ENCODE data around the gene CEP170. TPM values are rescaled to one million over a fixed set of nuclear protein-coding genes. Genes with fewer than 3 reads are reported as not detected.

CEP170 gene
- total RNA-seq, 1 experiment from 2014 or later: 55.2 TPM

DNA sequence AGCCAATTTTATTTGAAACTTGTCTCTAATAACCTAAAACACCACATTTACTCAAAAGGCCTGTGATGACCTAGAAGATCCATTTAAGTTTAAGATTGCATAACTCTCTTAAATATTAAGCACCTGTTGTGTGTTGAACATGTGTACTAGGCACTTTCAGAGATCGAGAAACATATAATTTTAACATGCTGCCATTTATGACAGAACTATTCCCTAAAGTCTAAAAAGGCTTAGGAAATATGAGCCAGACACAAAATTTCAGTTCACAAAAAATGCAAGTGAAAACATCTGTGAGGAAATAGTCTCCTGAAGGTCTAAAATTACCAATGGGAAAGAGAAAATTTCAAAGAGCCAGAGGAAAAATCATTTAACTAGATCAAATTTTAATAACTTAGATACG lies 37.7 kb downstream of the CEP170 start:
- Histone ChIP-seq H3K79me2 (ENCODE audit: insufficient read depth, low read length) (peaks cover 19% of the 10 kb centered on the region; the same call in 1 of the 2 replicates), H3K4me3 (replicated peaks in 1 of 2; ENCODE audit: low read depth in 1 of 2, low read length in 2 of 2) (no peak overlapping the region), H4K20me1 (ENCODE audit: insufficient read depth) (no peaks in the 10 kb centered on the region), H3K27me3 (ENCODE audit: insufficient read depth, low read length) (no peaks in the 10 kb centered on the region), H3K36me3 (ENCODE audit: control insufficient read depth in 1 of 2, insufficient read depth in 2 of 2, low read length in 2 of 2) (peaks cover 4 to 5% of the 10 kb centered on the region in 2 experiments; a peak in 2 of 4 replicates), H3K9me3 (ENCODE audit: control insufficient read depth in 1 of 2, insufficient read depth in 1 of 2, low read depth in 1 of 2, low read length in 2 of 2) (no peaks in the 10 kb centered on the region), H3K9me2 (ENCODE audit: insufficient read depth) (no peaks in the 10 kb centered on the region), H2AFZ (ENCODE audit: low read depth, low read length, poor library complexity, severe bottlenecking) (no peak overlapping the region), H3K27ac (ENCODE audit: low read depth, low read length) (no peak overlapping the region), H3K9ac (ENCODE audit: low read length) (no peak overlapping the region), H3K4me1 (ENCODE audit: control insufficient read depth in 1 of 2, insufficient read depth in 2 of 2, low read length in 2 of 2) (no peaks in the 10 kb centered on the region), H3K4me2 (ENCODE audit: low read length) (no peak overlapping the region)
- ChIA-PET POLR2A (no interaction called here), CTCF (no interaction called here), RAD21 (ENCODE audit: low non-redundant PET in 1 of 2, low total read pairs in 2 of 2, uncharacterized antibody in 2 of 2, unreplicated experiment in 2 of 2) (no interaction called here)
- ATAC-seq (no peak), DNase-seq (ENCODE audit: low read depth, low spot score) (no peak)
- BruUV-seq (replicated peaks): no TSS peak
- no peak for TF ChIP-seq MAX (IDR thresholded peaks at IDR 0.05)
- TF ChIP-seq ELF1 (IDR thresholded peaks at IDR 0.05; ENCODE audit: borderline replicate concordance, low read depth): no peak
- TF ChIP-seq CEBPB (IDR thresholded peaks at IDR 0.05; ENCODE audit: low read depth): no peak
- no peak for TF ChIP-seq EZH2 (IDR thresholded peaks at IDR 0.05)
- no peak for TF ChIP-seq EZH2phosphoT487 (IDR thresholded peaks at IDR 0.05; ENCODE audit: borderline replicate concordance)
- TF ChIP-seq JUND (IDR thresholded peaks at IDR 0.05): no peak
- TF ChIP-seq YY1 (IDR thresholded peaks at IDR 0.05; ENCODE audit: extremely low read depth, insufficient replicate concordance, low read depth, low read length): no peak
- intact Hi-C loops (cut with micrococcal nuclease): no loop called here

- Histone ChIP-seq H3K36me3 (ENCODE audit: control insufficient read depth in 1 of 2, insufficient read depth in 2 of 2, low read length in 2 of 2) (peaks cover 4 to 5% of the 10 kb centered on the region in 2 experiments; a peak in 2 of 4 replicates), H4K20me1 (ENCODE audit: insufficient read depth) (no peaks in the 10 kb centered on the region), H3K27ac (ENCODE audit: low read depth, low read length) (no peak overlapping the region), H3K27me3 (ENCODE audit: insufficient read depth, low read length) (no peaks in the 10 kb centered on the region), H3K4me3 (replicated peaks in 1 of 2; ENCODE audit: low read depth in 1 of 2, low read length in 2 of 2) (no peak overlapping the region), H3K79me2 (ENCODE audit: insufficient read depth, low read length) (peaks cover 18% of the 10 kb centered on the region; the same call in 1 of the 2 replicates), H2AFZ (ENCODE audit: low read depth, low read length, poor library complexity, severe bottlenecking) (no peak overlapping the region), H3K9me2 (ENCODE audit: insufficient read depth) (no peaks in the 10 kb centered on the region), H3K4me1 (ENCODE audit: control insufficient read depth in 1 of 2, insufficient read depth in 2 of 2, low read length in 2 of 2) (no peaks in the 10 kb centered on the region), H3K9ac (ENCODE audit: low read length) (no peak overlapping the region), H3K4me2 (ENCODE audit: low read length) (no peak overlapping the region), H3K9me3 (ENCODE audit: control insufficient read depth in 1 of 2, insufficient read depth in 1 of 2, low read depth in 1 of 2, low read length in 2 of 2) (no peaks in the 10 kb centered on the region)
- DNase-seq (ENCODE audit: low read depth, low spot score) (no peak), ATAC-seq (no peak)
- CTCF ChIA-PET: no interaction called here
- intact Hi-C loops (cut with micrococcal nuclease): no loop called here
- RAD21 ChIA-PET (ENCODE audit: low non-redundant PET in 1 of 2, low total read pairs in 2 of 2, uncharacterized antibody in 2 of 2, unreplicated experiment in 2 of 2): no interaction called here
- POLR2A ChIA-PET: no interaction called here
- BruUV-seq (replicated peaks): no TSS peak
- no peak for TF ChIP-seq SIN3A (IDR thresholded peaks at IDR 0.05; ENCODE audit: low read depth)
- TF ChIP-seq SP1 (IDR thresholded peaks at IDR 0.05; ENCODE audit: low read depth): no peak
- TF ChIP-seq, protein P1, sequence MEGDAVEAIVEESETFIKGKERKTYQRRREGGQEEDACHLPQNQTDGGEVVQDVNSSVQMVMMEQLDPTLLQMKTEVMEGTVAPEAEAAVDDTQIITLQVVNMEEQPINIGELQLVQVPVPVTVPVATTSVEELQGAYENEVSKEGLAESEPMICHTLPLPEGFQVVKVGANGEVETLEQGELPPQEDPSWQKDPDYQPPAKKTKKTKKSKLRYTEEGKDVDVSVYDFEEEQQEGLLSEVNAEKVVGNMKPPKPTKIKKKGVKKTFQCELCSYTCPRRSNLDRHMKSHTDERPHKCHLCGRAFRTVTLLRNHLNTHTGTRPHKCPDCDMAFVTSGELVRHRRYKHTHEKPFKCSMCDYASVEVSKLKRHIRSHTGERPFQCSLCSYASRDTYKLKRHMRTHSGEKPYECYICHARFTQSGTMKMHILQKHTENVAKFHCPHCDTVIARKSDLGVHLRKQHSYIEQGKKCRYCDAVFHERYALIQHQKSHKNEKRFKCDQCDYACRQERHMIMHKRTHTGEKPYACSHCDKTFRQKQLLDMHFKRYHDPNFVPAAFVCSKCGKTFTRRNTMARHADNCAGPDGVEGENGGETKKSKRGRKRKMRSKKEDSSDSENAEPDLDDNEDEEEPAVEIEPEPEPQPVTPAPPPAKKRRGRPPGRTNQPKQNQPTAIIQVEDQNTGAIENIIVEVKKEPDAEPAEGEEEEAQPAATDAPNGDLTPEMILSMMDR (IDR thresholded peaks at IDR 0.05 in 2 of 3, conservative IDR thresholded peaks at IDR 0.05 in 1 of 3; ENCODE audit: borderline replicate concordance in 1 of 3, insufficient read depth in 1 of 3, low read depth in 2 of 3, low read length in 2 of 3): no peak
- TF ChIP-seq POLR2AphosphoS5 (IDR thresholded peaks at IDR 0.05; ENCODE audit: low read depth, low read length): no peak
- no peak for TF ChIP-seq SRF (IDR thresholded peaks at IDR 0.05; ENCODE audit: low read depth)
- no peak for TF ChIP-seq EZH2 (IDR thresholded peaks at IDR 0.05)
- TF ChIP-seq, protein P2, sequence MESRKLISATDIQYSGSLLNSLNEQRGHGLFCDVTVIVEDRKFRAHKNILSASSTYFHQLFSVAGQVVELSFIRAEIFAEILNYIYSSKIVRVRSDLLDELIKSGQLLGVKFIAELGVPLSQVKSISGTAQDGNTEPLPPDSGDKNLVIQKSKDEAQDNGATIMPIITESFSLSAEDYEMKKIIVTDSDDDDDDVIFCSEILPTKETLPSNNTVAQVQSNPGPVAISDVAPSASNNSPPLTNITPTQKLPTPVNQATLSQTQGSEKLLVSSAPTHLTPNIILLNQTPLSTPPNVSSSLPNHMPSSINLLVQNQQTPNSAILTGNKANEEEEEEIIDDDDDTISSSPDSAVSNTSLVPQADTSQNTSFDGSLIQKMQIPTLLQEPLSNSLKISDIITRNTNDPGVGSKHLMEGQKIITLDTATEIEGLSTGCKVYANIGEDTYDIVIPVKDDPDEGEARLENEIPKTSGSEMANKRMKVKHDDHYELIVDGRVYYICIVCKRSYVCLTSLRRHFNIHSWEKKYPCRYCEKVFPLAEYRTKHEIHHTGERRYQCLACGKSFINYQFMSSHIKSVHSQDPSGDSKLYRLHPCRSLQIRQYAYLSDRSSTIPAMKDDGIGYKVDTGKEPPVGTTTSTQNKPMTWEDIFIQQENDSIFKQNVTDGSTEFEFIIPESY (IDR thresholded peaks at IDR 0.05; ENCODE audit: extremely low read depth, insufficient replicate concordance, low read length): no peak
- no peak for TF ChIP-seq YY1 (IDR thresholded peaks at IDR 0.05; ENCODE audit: extremely low read depth, insufficient replicate concordance, low read depth, low read length)
- no peak for TF ChIP-seq TCF7L2 (IDR thresholded peaks at IDR 0.05; ENCODE audit: borderline replicate concordance, extremely low read depth, insufficient read depth, insufficient read length)
These were observed 38.3 kb downstream of the CEP170 start for GRCh38 chr1:243216741-243217140.
